ENCODE measurements around the gene CITED4. TPM values are rescaled to one million over a fixed set of nuclear protein-coding genes. Genes with fewer than 3 reads are reported as not detected.

CITED4 gene
- total RNA-seq, 2 donors from 2014 or later = 72.3 to 138 TPM

GRCh38 chr1:40820251-40820797 lies 41.8 kb downstream of the CITED4 start:
- Histone ChIP-seq H3K4me3 (no peak overlapping the region), H3K9me3 (no peaks in the 10 kb centered on the region), H3K27ac (no peak overlapping the region), H3K4me1 (replicated peaks) (no peaks in the 10 kb centered on the region), H3K36me3 (no peaks in the 10 kb centered on the region), H3K27me3 (replicated peaks; ENCODE audit: insufficient read depth) (no peaks in the 10 kb centered on the region)
- DNase-seq (ENCODE audit: low spot score) = no peak
- WGBS = 91% methylated on average over 3 of the region's 3 CpGs
- TF ChIP-seq, protein P1, sequence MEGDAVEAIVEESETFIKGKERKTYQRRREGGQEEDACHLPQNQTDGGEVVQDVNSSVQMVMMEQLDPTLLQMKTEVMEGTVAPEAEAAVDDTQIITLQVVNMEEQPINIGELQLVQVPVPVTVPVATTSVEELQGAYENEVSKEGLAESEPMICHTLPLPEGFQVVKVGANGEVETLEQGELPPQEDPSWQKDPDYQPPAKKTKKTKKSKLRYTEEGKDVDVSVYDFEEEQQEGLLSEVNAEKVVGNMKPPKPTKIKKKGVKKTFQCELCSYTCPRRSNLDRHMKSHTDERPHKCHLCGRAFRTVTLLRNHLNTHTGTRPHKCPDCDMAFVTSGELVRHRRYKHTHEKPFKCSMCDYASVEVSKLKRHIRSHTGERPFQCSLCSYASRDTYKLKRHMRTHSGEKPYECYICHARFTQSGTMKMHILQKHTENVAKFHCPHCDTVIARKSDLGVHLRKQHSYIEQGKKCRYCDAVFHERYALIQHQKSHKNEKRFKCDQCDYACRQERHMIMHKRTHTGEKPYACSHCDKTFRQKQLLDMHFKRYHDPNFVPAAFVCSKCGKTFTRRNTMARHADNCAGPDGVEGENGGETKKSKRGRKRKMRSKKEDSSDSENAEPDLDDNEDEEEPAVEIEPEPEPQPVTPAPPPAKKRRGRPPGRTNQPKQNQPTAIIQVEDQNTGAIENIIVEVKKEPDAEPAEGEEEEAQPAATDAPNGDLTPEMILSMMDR (IDR thresholded peaks at IDR 0.05) = no peak
- no peak for TF ChIP-seq POLR2AphosphoS5 (IDR thresholded peaks at IDR 0.05)
- no peak for TF ChIP-seq POLR2A (IDR thresholded peaks at IDR 0.05)
- intact Hi-C loops (cut with DNase I) = no loop called here

DNA sequence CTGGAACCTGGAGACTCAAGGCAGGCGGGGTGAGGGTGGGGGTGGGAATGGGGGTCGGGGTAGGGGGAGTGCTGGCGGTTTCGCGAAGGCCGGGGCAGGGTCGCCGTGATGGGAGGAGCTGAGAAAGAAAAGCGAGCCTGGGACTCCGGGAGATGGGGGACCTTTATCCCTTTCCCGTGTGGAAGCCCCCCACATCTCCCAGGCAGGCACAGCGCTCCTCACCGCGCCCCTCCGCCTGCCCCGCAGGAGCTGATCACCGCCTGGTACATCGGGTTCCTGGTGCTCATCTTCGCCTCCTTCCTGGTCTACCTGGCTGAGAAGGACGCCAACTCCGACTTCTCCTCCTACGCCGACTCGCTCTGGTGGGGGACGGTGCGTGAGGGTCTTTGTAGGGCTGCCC lies 43.1 kb downstream of the CITED4 start:
- Histone ChIP-seq H3K27me3 (replicated peaks; ENCODE audit: insufficient read depth) (no peaks in the 10 kb centered on the region), H3K27ac (no peak overlapping the region), H3K4me1 (replicated peaks) (no peaks in the 10 kb centered on the region), H3K4me3 (no peak overlapping the region), H3K9me3 (no peaks in the 10 kb centered on the region), H3K36me3 (no peaks in the 10 kb centered on the region)
- intact Hi-C loops (cut with DNase I) = no loop called here
- 56% methylated on average over 26 of the region's 26 CpGs for WGBS
- TF ChIP-seq POLR2A (IDR thresholded peaks at IDR 0.05) = no peak
- DNase-seq (ENCODE audit: low spot score) = no peak

GRCh38 chr1:40818264-40818961 lies 43.8 kb downstream of the CITED4 start:
- no peaks in the 10 kb centered on the region for H3K4me1 ChIP-seq (replicated peaks)
- intact Hi-C loops (cut with DNase I) = no loop called here
- 22% methylated on average over 46 of the region's 59 CpGs for WGBS
- no peaks in the 10 kb centered on the region for H3K27me3 ChIP-seq (replicated peaks; ENCODE audit: insufficient read depth)
- H3K9me3 ChIP-seq = no peaks in the 10 kb centered on the region
- peak; percentile 31 for DNase-seq (ENCODE audit: low spot score)
- no peaks in the 10 kb centered on the region for H3K36me3 ChIP-seq
- no peak overlapping the region for H3K27ac ChIP-seq
- peak overlapping the region; percentile 16 to 28 for H3K4me3 ChIP-seq
- TF ChIP-seq POLR2A (IDR thresholded peaks at IDR 0.05) (no peak), POLR2AphosphoS5 (IDR thresholded peaks at IDR 0.05) (no peak)
- TF ChIP-seq, protein P1 (IDR thresholded peaks at IDR 0.05) = no peak

DNA sequence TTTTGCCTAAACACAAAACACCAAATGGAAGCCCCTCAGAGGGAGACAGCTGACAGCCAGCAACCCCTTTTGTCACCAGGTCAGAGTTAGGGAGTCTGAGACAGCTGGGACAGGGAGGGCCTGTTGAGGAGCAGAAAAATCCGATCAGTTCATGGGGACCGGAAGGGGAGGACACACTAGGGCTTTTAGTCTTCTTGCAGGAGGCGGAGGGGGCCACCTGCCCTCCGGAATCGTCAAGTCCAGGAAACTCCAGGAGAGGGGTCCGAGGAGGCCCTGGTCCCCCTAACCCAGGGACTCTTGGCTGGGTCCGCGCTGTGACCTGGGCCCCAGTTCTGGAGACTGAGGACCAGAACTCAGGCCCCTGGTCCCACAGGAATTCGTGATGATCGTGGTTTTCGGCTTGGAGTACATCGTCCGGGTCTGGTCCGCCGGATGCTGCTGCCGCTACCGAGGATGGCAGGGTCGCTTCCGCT lies 44.3 kb downstream of the CITED4 start:
- 69% methylated on average over 19 of the region's 19 CpGs for WGBS
- TF ChIP-seq, protein P1 (IDR thresholded peaks at IDR 0.05) = no peak
- TF ChIP-seq POLR2AphosphoS5 (IDR thresholded peaks at IDR 0.05) = no peak
- TF ChIP-seq POLR2A (IDR thresholded peaks at IDR 0.05) = no peak
- Histone ChIP-seq H3K4me1 (replicated peaks) (no peaks in the 10 kb centered on the region), H3K27me3 (replicated peaks; ENCODE audit: insufficient read depth) (no peaks in the 10 kb centered on the region), H3K9me3 (no peaks in the 10 kb centered on the region), H3K27ac (no peak overlapping the region), H3K36me3 (no peaks in the 10 kb centered on the region), H3K4me3 (peak overlapping the region in 1 of 2 donors; percentile 28)
- intact Hi-C loops (cut with DNase I) = no loop called here
- DNase-seq (ENCODE audit: low spot score) = no peak

DNA sequence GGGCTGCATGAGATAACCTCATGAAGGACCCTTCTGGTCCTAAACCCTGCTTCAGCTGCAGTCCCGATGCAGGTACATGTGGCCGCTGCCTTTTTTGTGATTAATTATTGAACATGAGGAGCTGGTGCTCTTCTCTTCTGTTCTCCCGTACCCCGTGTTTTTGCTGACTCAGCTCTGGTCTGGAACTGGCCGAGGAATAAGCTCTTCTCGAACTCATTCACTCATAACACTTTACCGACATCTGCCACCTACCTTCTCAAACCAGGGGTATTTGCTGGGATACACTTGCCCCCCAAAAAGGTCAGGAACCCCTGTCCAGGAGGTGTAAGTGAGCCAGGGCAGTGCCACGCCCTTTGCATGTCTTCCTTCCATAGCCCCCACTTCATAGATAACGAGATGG lies 46.7 kb downstream of the CITED4 start:
- intact Hi-C loops (cut with DNase I) = no loop called here
- WGBS = 76% methylated on average over 9 of the region's 9 CpGs
- H3K36me3 ChIP-seq = no peaks in the 10 kb centered on the region

More for the DNA sequence above, 46.7 kb downstream of the CITED4 start:
- no peaks in the 10 kb centered on the region for H3K4me1 ChIP-seq (replicated peaks)
- no peaks in the 10 kb centered on the region for H3K27me3 ChIP-seq (replicated peaks; ENCODE audit: insufficient read depth)
- H3K4me3 ChIP-seq = no peak overlapping the region
- no peak for DNase-seq (ENCODE audit: low spot score)
- H3K27ac ChIP-seq = no peak overlapping the region
- no peaks in the 10 kb centered on the region for H3K9me3 ChIP-seq
- TF ChIP-seq, protein P1 (IDR thresholded peaks at IDR 0.05) = no peak
- TF ChIP-seq POLR2AphosphoS5 (IDR thresholded peaks at IDR 0.05) = no peak

Other genes starting within 250 kb of the CITED4 start
- 10 to 100 TPM in 1 of 2 donors, 1 to 10 TPM in 1; 3.0 to 10.5 TPM for gene RIMS3, start 196.7 kb downstream of the CITED4 start, total RNA-seq
- gene NFYC, start 170.7 kb downstream of the CITED4 start, total RNA-seq = 10 to 100 TPM; 54.9 to 93.8 TPM
- gene KCNQ4, start 78.6 kb downstream of the CITED4 start, total RNA-seq = 1 to 10 TPM; 1.8 to 3.1 TPM
- 10 to 100 TPM in 1 of 2 donors, 1 to 10 TPM in 1; 8.9 to 56.5 TPM for gene CTPS1, start 117.3 kb upstream of the CITED4 start, total RNA-seq
- gene SLFNL1, start 159.4 kb upstream of the CITED4 start, total RNA-seq = 1 to 10 TPM; 2.4 to 5.8 TPM